ENCODE measurements around the gene ADAM12.

The ADAM12 gene

GRCh38 chr10:126075009-126075408, 313.3 kb downstream of the ADAM12 start:
- H3K9me3 ChIP-seq (ENCODE audit: control insufficient read depth, insufficient read depth, low read length) = no peaks in the 10 kb centered on the region
- no peak overlapping the region for H3K27ac ChIP-seq (ENCODE audit: low read depth, low read length)
- no peaks in the 10 kb centered on the region for H3K9me2 ChIP-seq (replicated peaks; ENCODE audit: control insufficient read depth, low read length)
- H3K79me2 ChIP-seq (ENCODE audit: control insufficient read depth, low read length) = no peaks in the 10 kb centered on the region
- H4K20me1 ChIP-seq (ENCODE audit: control insufficient read depth, insufficient read depth, low read depth, low read length) = no peaks in the 10 kb centered on the region
- no peaks in the 10 kb centered on the region for H3K36me3 ChIP-seq (ENCODE audit: control insufficient read depth, low read length)
- TF ChIP-seq CTCF (IDR thresholded peaks at IDR 0.05; ENCODE audit: low read depth, low read length, poor library complexity, severe bottlenecking) (no peak), EZH2phosphoT487 (IDR thresholded peaks at IDR 0.05; ENCODE audit: borderline replicate concordance, low read length) (no peak)
- no peaks in the 10 kb centered on the region for H3K27me3 ChIP-seq (ENCODE audit: control insufficient read depth, low read length)
- H3F3A ChIP-seq (ENCODE audit: control insufficient read depth, insufficient read depth) = no peaks in the 10 kb centered on the region
- no peak overlapping the region for H3K4me3 ChIP-seq (ENCODE audit: low read length)
- H3K4me1 ChIP-seq (ENCODE audit: control insufficient read depth, low read length) = no peaks in the 10 kb centered on the region
- no peak overlapping the region for H3K4me2 ChIP-seq (ENCODE audit: low read length)

DNA sequence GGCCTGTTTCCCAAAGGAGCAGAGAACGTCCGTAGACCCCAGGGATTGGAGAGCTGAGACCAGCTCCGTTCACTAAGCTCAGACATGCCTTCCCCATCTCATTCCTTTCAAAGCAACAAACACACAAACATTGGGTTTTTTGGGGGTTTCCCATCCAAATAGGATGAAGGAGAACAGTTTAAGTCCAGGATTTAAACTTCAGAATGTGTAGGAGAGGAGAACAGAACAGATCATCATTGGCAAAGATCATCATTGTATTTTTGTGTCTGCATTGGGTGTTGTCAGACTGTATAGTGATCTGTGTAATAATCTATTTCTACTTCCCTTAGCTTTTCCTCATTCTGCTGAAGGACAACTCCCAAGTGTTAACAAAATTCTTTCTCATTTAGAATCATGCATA, 314.0 kb downstream of the ADAM12 start:
- no peak for TF ChIP-seq CTCF (IDR thresholded peaks at IDR 0.05; ENCODE audit: low read depth, low read length, poor library complexity, severe bottlenecking)
- no peak for TF ChIP-seq EZH2phosphoT487 (IDR thresholded peaks at IDR 0.05; ENCODE audit: borderline replicate concordance, low read length)
- Histone ChIP-seq H3K4me3 (ENCODE audit: low read length) (no peak overlapping the region), H3K9me3 (ENCODE audit: control insufficient read depth, insufficient read depth, low read length) (no peaks in the 10 kb centered on the region), H3K36me3 (ENCODE audit: control insufficient read depth, low read length) (no peaks in the 10 kb centered on the region), H3K4me1 (ENCODE audit: control insufficient read depth, low read length) (no peaks in the 10 kb centered on the region), H3F3A (ENCODE audit: control insufficient read depth, insufficient read depth) (no peaks in the 10 kb centered on the region), H3K4me2 (ENCODE audit: low read length) (no peak overlapping the region), H3K27ac (ENCODE audit: low read depth, low read length) (no peak overlapping the region), H4K20me1 (ENCODE audit: control insufficient read depth, insufficient read depth, low read depth, low read length) (no peaks in the 10 kb centered on the region), H3K79me2 (ENCODE audit: control insufficient read depth, low read length) (no peaks in the 10 kb centered on the region), H3K9me2 (replicated peaks; ENCODE audit: control insufficient read depth, low read length) (no peaks in the 10 kb centered on the region), H3K27me3 (ENCODE audit: control insufficient read depth, low read length) (no peaks in the 10 kb centered on the region)

GRCh38 chr10:126073606-126074005, 314.7 kb downstream of the ADAM12 start:
- Histone ChIP-seq H3K4me3 (ENCODE audit: low read length) (no peak overlapping the region), H3K27me3 (ENCODE audit: control insufficient read depth, low read length) (no peaks in the 10 kb centered on the region), H3K9me3 (ENCODE audit: control insufficient read depth, insufficient read depth, low read length) (no peaks in the 10 kb centered on the region), H3K4me2 (ENCODE audit: low read length) (no peak overlapping the region), H4K20me1 (ENCODE audit: control insufficient read depth, insufficient read depth, low read depth, low read length) (no peaks in the 10 kb centered on the region), H3K9me2 (replicated peaks; ENCODE audit: control insufficient read depth, low read length) (no peaks in the 10 kb centered on the region), H3K27ac (ENCODE audit: low read depth, low read length) (no peak overlapping the region), H3K79me2 (ENCODE audit: control insufficient read depth, low read length) (no peaks in the 10 kb centered on the region), H3K4me1 (ENCODE audit: control insufficient read depth, low read length) (no peaks in the 10 kb centered on the region), H3F3A (ENCODE audit: control insufficient read depth, insufficient read depth) (no peaks in the 10 kb centered on the region), H3K36me3 (ENCODE audit: control insufficient read depth, low read length) (no peaks in the 10 kb centered on the region)
- no peak for TF ChIP-seq CTCF (IDR thresholded peaks at IDR 0.05; ENCODE audit: low read depth, low read length, poor library complexity, severe bottlenecking)
- TF ChIP-seq EZH2phosphoT487 (IDR thresholded peaks at IDR 0.05; ENCODE audit: borderline replicate concordance, low read length) = no peak

- TF ChIP-seq EZH2phosphoT487 (IDR thresholded peaks at IDR 0.05; ENCODE audit: borderline replicate concordance, low read length) (no peak), CTCF (IDR thresholded peaks at IDR 0.05; ENCODE audit: low read depth, low read length, poor library complexity, severe bottlenecking) (no peak)
- H4K20me1 ChIP-seq (ENCODE audit: control insufficient read depth, insufficient read depth, low read depth, low read length) = no peaks in the 10 kb centered on the region
- no peaks in the 10 kb centered on the region for H3K4me1 ChIP-seq (ENCODE audit: control insufficient read depth, low read length)
- no peaks in the 10 kb centered on the region for H3K27me3 ChIP-seq (ENCODE audit: control insufficient read depth, low read length)
- no peaks in the 10 kb centered on the region for H3K9me3 ChIP-seq (ENCODE audit: control insufficient read depth, insufficient read depth, low read length)
- H3K36me3 ChIP-seq (ENCODE audit: control insufficient read depth, low read length) = no peaks in the 10 kb centered on the region
- no peak overlapping the region for H3K27ac ChIP-seq (ENCODE audit: low read depth, low read length)
- H3F3A ChIP-seq (ENCODE audit: control insufficient read depth, insufficient read depth) = no peaks in the 10 kb centered on the region
- H3K4me3 ChIP-seq (ENCODE audit: low read length) = no peak overlapping the region
- H3K9me2 ChIP-seq (replicated peaks; ENCODE audit: control insufficient read depth, low read length) = no peaks in the 10 kb centered on the region
- no peaks in the 10 kb centered on the region for H3K79me2 ChIP-seq (ENCODE audit: control insufficient read depth, low read length)
- H3K4me2 ChIP-seq (ENCODE audit: low read length) = no peak overlapping the region
Measured at GRCh38 chr10:126072622-126073021, 315.7 kb downstream of the ADAM12 start.

Data from DOHH2 (cell line).